CD8-positive, alpha-beta memory T cell (primary cell): ENCODE measurements around the gene TTYH1. TPM values are rescaled to one million over a fixed set of nuclear protein-coding genes. Genes with fewer than 3 reads are reported as not detected.
A peak's percentile ranks its signal among the peaks of the same experiment; 100 is the strongest.

Experiments
- CTCF ChIA-PET: fragments of 350-600 bp; sonication (Branson Sonifier 250); formaldehyde crosslinking; loops from one replicate; lab custom pipeline; 2021; ENCODE audit warnings: antibody characterized with exemption; lab: Charles Lee
- POLR2A ChIA-PET: fragments of 350-600 bp; sonication (Branson Sonifier 250); formaldehyde crosslinking; loops from one replicate; lab custom pipeline; 2021; ENCODE audit warnings: antibody characterized with exemption; lab: Charles Lee
- DNase-seq, 5 donors: peaks; one replicate each; pipeline versions ENCODE4 v3.0.0 to v3.0.0-alpha.2; 2020 to 2022; ENCODE audit warnings: mixed read lengths in 1 of 5
- H3K27ac ChIP-seq: one replicate; pipeline ENCODE4 v1.7.0; 2013; ENCODE audit warnings: low read depth, mild to moderate bottlenecking, low read length, moderate library complexity
- H3K27me3 ChIP-seq: 2 replicates; pipeline ENCODE4 v1.7.0; 2013; ENCODE audit warnings: low read length, mild to moderate bottlenecking; ENCODE audit not compliant: insufficient read depth, poor library complexity, severe bottlenecking
- H3K36me3 ChIP-seq: 2 replicates; pipeline ENCODE4 v1.7.0; 2013; ENCODE audit warnings: mild to moderate bottlenecking, low read length, moderate library complexity; ENCODE audit not compliant: insufficient read depth
- H3K4me1 ChIP-seq: 2 replicates; pipeline ENCODE4 v1.7.0; 2013; ENCODE audit warnings: mild to moderate bottlenecking, low read length, moderate library complexity; ENCODE audit not compliant: insufficient read depth
- H3K4me3 ChIP-seq: 2 replicates; pipeline ENCODE4 v1.7.0; 2013; ENCODE audit warnings: mild to moderate bottlenecking, low read length
- H3K9me3 ChIP-seq: 2 replicates; pipeline ENCODE4 v1.7.0; 2013; ENCODE audit warnings: mild to moderate bottlenecking, low read length
- H3K27ac Mint-ChIP-seq, 8 donors: one replicate each; pipeline ENCODE4 v1.8.0; 2020 to 2021; ENCODE audit warnings: mixed read lengths in 8 of 8, mild to moderate bottlenecking in 6 of 8, inconsistent platforms in 3 of 8, moderate library complexity in 3 of 8
- H3K27me3 Mint-ChIP-seq, 2 donors: one replicate each; pipeline ENCODE4 v1.8.0; 2020 to 2021; ENCODE audit warnings: mixed read lengths in 2 of 2, mild to moderate bottlenecking in 1 of 2, moderate library complexity in 1 of 2
- H3K36me3 Mint-ChIP-seq, 3 donors: one replicate each; pipeline ENCODE4 v1.8.0; 2020 to 2021; ENCODE audit warnings: mixed read lengths in 3 of 3, inconsistent platforms in 1 of 3, mild to moderate bottlenecking in 1 of 3
- H3K4me1 Mint-ChIP-seq, 3 donors: one replicate each; pipeline ENCODE4 v1.8.0; 2020 to 2021; ENCODE audit warnings: mixed read lengths in 3 of 3, inconsistent platforms in 1 of 3, mild to moderate bottlenecking in 1 of 3
- H3K4me3 Mint-ChIP-seq, 7 donors: one replicate each; pipeline ENCODE4 v1.8.0; 2020 to 2021; ENCODE audit warnings: mixed read lengths in 7 of 7, mild to moderate bottlenecking in 6 of 7, moderate library complexity in 4 of 7, inconsistent platforms in 2 of 7
- H3K9me3 Mint-ChIP-seq, 5 donors: one replicate each; pipeline ENCODE4 v1.8.0; 2020 to 2022; ENCODE audit warnings: mixed read lengths in 5 of 5, mild to moderate bottlenecking in 3 of 5, moderate library complexity in 2 of 5, inconsistent platforms in 1 of 5
- polyA plus RNA-seq: library from polyadenylated mRNA; unstranded; fragments of 300-500 nt; fragmentation: Illumina TruSeq; gene quantifications from one replicate; pipeline ENCODE4 v1.2.3, GENCODE V29; 2021
- total RNA-seq, 2 experiments: library from RNA; stranded (reverse); gene quantifications; one replicate each; pipeline ENCODE4 v1.2.3, GENCODE V29; 2021

TTYH1 gene
- total and polyA plus RNA-seq, 3 experiments from 2014 or later = 0.66 TPM; not detected in 2

DNA sequence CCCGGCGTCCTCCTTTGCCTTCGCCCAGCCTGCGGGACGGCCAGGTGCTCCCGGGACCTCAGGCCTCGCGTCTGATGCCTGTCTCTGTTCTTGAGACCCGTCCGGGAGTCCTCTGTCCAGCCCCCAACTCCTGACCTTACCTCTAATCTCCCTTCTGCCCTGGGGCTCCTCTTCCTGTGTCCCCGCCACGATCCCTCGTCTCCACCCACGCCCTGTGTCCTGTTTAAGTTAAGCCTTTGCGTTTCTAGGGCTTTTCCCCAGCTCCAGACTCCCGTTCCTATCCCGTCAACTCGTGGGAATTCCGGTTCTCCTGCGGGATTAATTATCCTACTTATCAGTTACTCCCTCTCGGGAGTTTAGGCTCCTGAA is 34.4 kb downstream of the TTYH1 start:
- Mint-ChIP-seq H3K4me1 (peaks cover 43 to 68% (median 54%) of the 10 kb centered on the region in 3 donors), H3K9me3 (peaks cover 0 to 3% (median 0%) of the 10 kb centered on the region in 5 donors), H3K4me3 (peak overlapping the region; percentile 93 to 99 (median 97)), H3K27me3 (peaks cover 0 to 11% of the 10 kb centered on the region in 2 donors), H3K27ac (peak overlapping the region; percentile 96 to 100 (median 99)), H3K36me3 (peaks cover 4 to 75% (median 5%) of the 10 kb centered on the region in 3 donors)
- Histone ChIP-seq H3K9me3 (no peaks in the 10 kb centered on the region), H3K27me3 (no peaks in the 10 kb centered on the region), H3K4me1 (peaks cover 37% of the 10 kb centered on the region), H3K4me3 (peak overlapping the region; percentile 94), H3K27ac (peak overlapping the region; percentile 97), H3K36me3 (peaks cover 40% of the 10 kb centered on the region)
- DNase-seq = no peak
- CTCF ChIA-PET = interaction anchor here (2.2 kb wide), 1 partner anchor 13 kb away, joined by 9 read pairs; the partner anchor contains the start of gene LENG9
- POLR2A ChIA-PET = no interaction called here

DNA sequence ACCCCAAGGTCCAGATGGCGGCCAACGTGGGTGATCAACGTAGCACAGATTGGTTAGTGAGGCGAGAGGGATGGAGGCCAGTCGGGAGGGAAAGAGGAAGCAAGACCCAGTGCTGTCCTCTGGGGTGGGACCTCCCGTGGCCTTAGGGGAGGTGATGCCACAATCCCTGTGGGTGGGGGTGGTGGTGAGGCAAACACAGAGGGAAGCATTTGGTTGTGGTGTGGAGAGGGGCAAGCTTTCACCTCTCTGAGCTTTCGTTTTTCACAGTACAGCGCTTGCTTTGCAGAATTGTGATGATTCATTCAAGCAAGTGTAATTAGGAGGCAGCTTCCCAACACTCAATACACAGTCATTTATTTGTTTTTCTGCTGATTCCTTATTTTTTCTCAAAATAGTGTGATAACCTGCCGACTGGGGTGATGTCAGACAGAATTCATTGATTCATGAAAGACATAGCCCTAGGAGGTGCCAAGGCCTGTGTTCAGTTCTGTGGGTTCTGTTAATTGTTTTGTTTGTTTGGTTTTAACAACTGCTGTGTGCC is 36.1 kb downstream of the TTYH1 start:
- Mint-ChIP-seq H3K4me3 (peak overlapping the region; percentile 93 to 99 (median 97)), H3K4me1 (peaks cover 44 to 63% (median 54%) of the 10 kb centered on the region in 3 donors), H3K27me3 (peaks cover 0 to 11% of the 10 kb centered on the region in 2 donors), H3K9me3 (peaks cover 0 to 3% (median 0%) of the 10 kb centered on the region in 5 donors), H3K27ac (peak overlapping the region; percentile 83 to 100 (median 98)), H3K36me3 (peaks cover 4 to 79% (median 5%) of the 10 kb centered on the region in 3 donors)
- Histone ChIP-seq H3K27ac (peak overlapping the region; percentile 97), H3K27me3 (no peaks in the 10 kb centered on the region), H3K36me3 (peaks cover 56% of the 10 kb centered on the region), H3K4me1 (peaks cover 37% of the 10 kb centered on the region), H3K9me3 (no peaks in the 10 kb centered on the region), H3K4me3 (no peak overlapping the region)
- DNase-seq = no peak
- CTCF ChIA-PET = interaction anchor here (1.2 kb wide), 1 partner anchor 12 kb away, joined by 4 read pairs; the partner anchor contains the start of gene LENG9
- POLR2A ChIA-PET = interaction anchor here (0.8 to 1.0 kb wide), 2 partner anchors 9 to 12 kb away, joined by 3 to 5 read pairs; partner anchors contain the start of gene LENG9

DNA sequence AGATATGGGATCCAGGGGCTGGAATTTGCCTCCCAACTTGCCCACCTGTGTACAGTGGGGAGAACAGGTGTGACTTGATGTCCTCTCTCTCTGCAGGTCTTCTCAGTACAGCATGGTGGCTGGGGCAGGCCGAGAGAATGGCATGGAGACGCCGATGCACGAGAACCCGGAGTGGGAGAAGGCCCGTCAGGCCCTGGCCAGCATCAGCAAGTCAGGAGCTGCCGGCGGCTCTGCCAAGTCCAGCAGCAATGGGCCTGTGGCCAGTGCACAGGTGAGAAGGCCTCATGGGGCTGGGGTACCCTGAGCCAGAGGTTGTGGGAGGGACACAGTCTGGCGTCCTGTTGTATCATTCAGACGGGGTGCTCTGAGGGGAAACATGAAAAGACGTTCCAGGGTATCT is 36.7 kb downstream of the TTYH1 start:
- Mint-ChIP-seq H3K9me3 (peaks cover 0 to 3% (median 0%) of the 10 kb centered on the region in 5 donors), H3K4me1 (peaks cover 42 to 59% (median 50%) of the 10 kb centered on the region in 3 donors), H3K36me3 (peaks cover 4 to 84% (median 5%) of the 10 kb centered on the region in 3 donors), H3K27ac (peak overlapping the region in 5 of 8 donors; percentile 47 to 100 (median 93)), H3K4me3 (peak overlapping the region in 3 of 7 donors; percentile 24 to 95 (median 32)), H3K27me3 (peaks cover 0 to 11% of the 10 kb centered on the region in 2 donors)
- Histone ChIP-seq H3K36me3 (peaks cover 61% of the 10 kb centered on the region), H3K4me1 (peaks cover 36% of the 10 kb centered on the region), H3K4me3 (no peak overlapping the region), H3K27me3 (no peaks in the 10 kb centered on the region), H3K27ac (peak overlapping the region; percentile 13), H3K9me3 (no peaks in the 10 kb centered on the region)
- POLR2A ChIA-PET = no interaction called here
- CTCF ChIA-PET = no interaction called here
- DNase-seq = no peak

DNA sequence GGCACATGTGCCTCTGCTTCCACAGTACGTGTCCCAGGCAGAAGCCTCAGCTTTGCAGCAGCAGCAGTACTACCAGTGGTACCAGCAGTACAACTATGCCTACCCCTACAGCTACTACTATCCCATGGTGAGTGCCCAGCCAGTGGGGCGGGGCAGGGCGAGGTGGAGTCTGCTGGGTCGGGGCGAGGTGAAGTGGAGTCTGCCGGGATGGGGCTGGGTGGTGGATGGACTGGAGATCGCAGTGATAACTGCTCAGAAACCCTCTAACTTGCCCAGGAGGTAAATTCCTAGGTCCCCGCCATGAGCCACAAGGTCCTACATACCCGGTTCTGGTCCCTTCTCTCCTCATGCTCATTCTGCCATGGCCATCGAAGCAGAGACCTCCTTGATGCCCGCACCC is 37.4 kb downstream of the TTYH1 start:
- CTCF ChIA-PET = interaction anchor here (1.3 to 1.6 kb wide), 2 partner anchors 10 to 25 kb away, joined by 3 to 9 read pairs; partner anchors contain the start of gene LENG9
- POLR2A ChIA-PET = interaction anchor here (1.1 kb wide), 1 partner anchor 9 kb away, joined by 4 read pairs; no protein-coding TSS in a partner anchor

DNA sequence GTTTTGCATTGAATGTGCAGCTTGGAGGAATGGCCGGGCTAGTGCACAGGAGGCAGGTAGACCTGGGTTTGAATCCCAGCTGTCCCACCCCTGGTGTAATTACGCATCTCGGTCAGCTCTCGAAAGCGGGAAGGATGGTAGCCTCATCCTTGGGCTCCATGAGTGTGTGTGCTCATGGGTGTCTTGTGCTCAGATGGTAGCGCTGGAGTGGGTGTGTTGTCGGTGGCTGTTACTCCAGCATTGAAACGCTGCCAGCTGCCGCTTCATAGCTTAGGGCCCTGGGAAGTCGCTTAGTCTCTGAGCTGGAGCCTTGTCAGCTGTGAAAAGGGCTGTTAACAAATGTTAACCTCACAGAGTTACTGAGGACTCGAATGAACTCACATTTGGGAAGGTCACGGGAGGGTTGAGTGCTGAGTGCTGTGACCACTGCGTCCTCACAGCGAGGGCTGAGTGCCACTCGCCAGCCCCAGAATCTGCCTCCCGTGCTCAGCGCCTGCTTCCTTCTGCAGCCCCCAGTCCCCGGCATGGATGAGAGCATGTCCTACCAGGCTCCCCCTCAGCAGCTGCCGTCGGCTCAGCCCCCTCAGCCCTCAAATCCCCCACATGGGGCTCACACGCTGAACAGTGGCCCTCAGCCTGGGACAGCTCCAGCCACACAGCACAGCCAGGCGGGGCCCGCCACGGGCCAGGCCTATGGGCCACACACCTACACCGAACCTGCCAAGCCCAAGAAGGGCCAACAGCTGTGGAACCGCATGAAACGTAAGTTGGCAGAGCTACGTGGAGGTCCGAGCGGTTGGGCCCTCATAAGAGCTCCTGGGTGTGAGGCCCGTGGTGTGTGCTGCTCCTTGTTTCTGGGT is 38.9 kb downstream of the TTYH1 start:
- ChIA-PET CTCF (interaction anchor here (1.3 to 1.6 kb wide), 2 partner anchors 8 to 24 kb away, joined by 3 to 9 read pairs; partner anchors contain the start of gene LENG9), POLR2A (no interaction called here)
- peak overlapping the region in 1 of 7 donors; percentile 89 for H3K4me3 Mint-ChIP-seq
- no peak for DNase-seq
- H3K27me3 ChIP-seq = no peaks in the 10 kb centered on the region
- peaks cover 0 to 3% of the 10 kb centered on the region in 2 donors for H3K27me3 Mint-ChIP-seq
- H3K9me3 ChIP-seq = no peaks in the 10 kb centered on the region
- peak overlapping the region in 1 of 8 donors; percentile 98 for H3K27ac Mint-ChIP-seq
- H3K36me3 ChIP-seq = peaks cover 83% of the 10 kb centered on the region
- peaks cover 38 to 52% (median 42%) of the 10 kb centered on the region in 3 donors for H3K4me1 Mint-ChIP-seq
- H3K9me3 Mint-ChIP-seq = no peaks in the 10 kb centered on the region
- no peak overlapping the region for H3K4me3 ChIP-seq
- peaks cover 24% of the 10 kb centered on the region for H3K4me1 ChIP-seq
- H3K27ac ChIP-seq = no peak overlapping the region
- H3K36me3 Mint-ChIP-seq = peaks cover 8 to 93% (median 13%) of the 10 kb centered on the region in 3 donors

More for the DNA sequence above, 37.4 kb downstream of the TTYH1 start:
- no peak for DNase-seq
- Histone ChIP-seq H3K4me3 (no peak overlapping the region), H3K27me3 (no peaks in the 10 kb centered on the region), H3K9me3 (no peaks in the 10 kb centered on the region), H3K36me3 (peaks cover 68% of the 10 kb centered on the region), H3K4me1 (peaks cover 30% of the 10 kb centered on the region), H3K27ac (no peak overlapping the region)
- Mint-ChIP-seq H3K4me1 (peaks cover 40 to 53% (median 45%) of the 10 kb centered on the region in 3 donors), H3K27ac (peak overlapping the region in 4 of 8 donors; percentile 33 to 98 (median 58)), H3K36me3 (peaks cover 4 to 90% (median 5%) of the 10 kb centered on the region in 3 donors), H3K4me3 (peak overlapping the region in 3 of 7 donors; percentile 3 to 89 (median 24)), H3K9me3 (peaks cover 0 to 3% (median 0%) of the 10 kb centered on the region in 5 donors), H3K27me3 (peaks cover 0 to 11% of the 10 kb centered on the region in 2 donors)

DNA sequence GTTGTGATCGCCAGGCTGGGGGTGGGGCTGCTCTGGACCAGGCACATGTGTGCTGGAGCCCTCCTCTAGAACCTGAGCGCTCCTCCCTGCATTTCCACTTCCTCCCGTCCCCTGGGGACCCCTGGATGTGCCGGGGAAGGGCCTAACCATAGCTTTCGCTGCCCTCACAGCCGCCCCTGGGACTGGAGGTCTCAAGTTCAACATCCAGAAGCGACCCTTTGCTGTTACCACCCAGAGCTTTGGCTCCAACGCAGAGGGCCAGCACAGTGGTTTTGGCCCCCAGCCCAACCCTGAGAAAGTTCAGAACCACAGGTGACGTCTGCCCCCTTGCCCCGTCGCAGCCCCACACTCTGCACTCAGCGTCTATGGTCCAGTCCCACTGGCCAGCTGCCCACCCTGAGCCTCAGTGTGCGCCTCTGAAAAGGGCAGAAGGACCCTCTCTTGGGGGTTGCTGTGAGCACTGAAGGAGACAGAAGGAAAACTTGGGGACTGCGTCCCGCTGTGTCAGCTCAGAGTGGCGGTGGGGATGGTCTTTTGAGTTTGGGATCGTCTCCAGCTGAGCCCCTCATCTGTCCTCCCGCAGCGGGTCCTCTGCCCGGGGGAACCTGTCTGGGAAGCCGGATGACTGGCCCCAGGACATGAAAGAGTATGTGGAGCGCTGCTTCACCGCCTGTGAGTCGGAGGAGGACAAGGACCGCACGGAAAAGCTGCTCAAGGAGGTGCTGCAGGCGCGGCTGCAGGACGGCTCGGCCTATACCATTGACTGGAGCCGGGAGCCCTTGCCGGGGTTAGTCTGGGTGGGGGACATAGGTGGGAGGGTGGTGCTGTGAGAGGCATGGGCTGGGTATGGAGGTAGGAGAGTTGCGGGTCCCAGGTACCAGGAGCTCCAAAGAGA is 39.8 kb downstream of the TTYH1 start:
- no peak for DNase-seq
- peaks cover 37 to 53% (median 45%) of the 10 kb centered on the region in 3 donors for H3K4me1 Mint-ChIP-seq
- no peak overlapping the region for H3K4me3 ChIP-seq
- H3K9me3 ChIP-seq = no peaks in the 10 kb centered on the region
- H3K27me3 Mint-ChIP-seq = peaks cover 0 to 4% of the 10 kb centered on the region in 2 donors
- H3K27ac ChIP-seq = no peak overlapping the region
- H3K4me3 Mint-ChIP-seq = peak overlapping the region in 1 of 7 donors; percentile 42
- ChIA-PET POLR2A (interaction anchor here (0.6 kb wide), 2 partner anchors 8 to 90 kb away, joined by 3 to 4 read pairs; partner anchors contain the start of gene LENG9), CTCF (no interaction called here)
- peaks cover 8 to 96% (median 13%) of the 10 kb centered on the region in 3 donors for H3K36me3 Mint-ChIP-seq
- H3K36me3 ChIP-seq = peaks cover 92% of the 10 kb centered on the region
- peaks cover 21% of the 10 kb centered on the region for H3K4me1 ChIP-seq
- H3K27ac Mint-ChIP-seq = peak overlapping the region in 1 of 8 donors; percentile 42
- no peaks in the 10 kb centered on the region for H3K9me3 Mint-ChIP-seq
- H3K27me3 ChIP-seq = no peaks in the 10 kb centered on the region
